Adrenal gland (tissue), 5 donors: ENCODE measurements around the gene BTN2A1.

ENCODE experiments used
- POLR2A ChIP-seq, 2 donors: fragments of 450-650 bp; IDR thresholded peaks; one replicate each; pipeline ENCODE4 v1.6.1; 2017; ENCODE audit warnings: antibody characterized with exemption in 2 of 2, mild to moderate bottlenecking in 2 of 2, moderate library complexity in 1 of 2
- TF ChIP-seq, protein P1 (sequence below), 6 experiments: fragments of 450-650 bp in 4 of 6; fragments of 200-600 bp in 2 of 6; sonication (generic) in 1 of 6; IDR thresholded peaks; 1 replicate in 5 of 6; 2 replicates in 1 of 6; pipeline versions ENCODE4 v1.5.1 to v1.8.0; 2016 to 2021; ENCODE audit warnings: antibody characterized with exemption in 6 of 6, mild to moderate bottlenecking in 2 of 6, moderate library complexity in 1 of 6
- donor health status: DM: no; HTN: no; CAD: no.

DNA sequence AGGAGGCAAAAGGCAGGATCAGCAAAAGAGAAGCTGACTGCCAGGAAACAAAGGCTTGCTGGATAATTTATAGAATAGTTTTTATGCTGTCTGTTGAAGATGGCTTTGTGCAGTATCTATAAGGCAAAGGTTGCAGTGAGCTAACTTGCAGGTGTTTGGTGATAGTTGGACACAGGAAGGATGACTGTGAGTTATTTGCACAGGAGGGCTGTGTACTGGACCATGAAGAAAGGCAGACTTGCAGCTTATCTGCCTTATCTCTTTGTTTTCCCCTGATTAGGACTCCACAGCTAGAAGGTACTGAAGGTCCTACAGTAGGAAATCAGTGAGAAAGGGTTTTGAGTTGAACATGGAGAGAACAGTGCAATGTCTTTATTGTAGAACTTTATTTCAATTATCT is 44.4 kb downstream of the BTN2A1 start:
- TF ChIP-seq, protein P1, sequence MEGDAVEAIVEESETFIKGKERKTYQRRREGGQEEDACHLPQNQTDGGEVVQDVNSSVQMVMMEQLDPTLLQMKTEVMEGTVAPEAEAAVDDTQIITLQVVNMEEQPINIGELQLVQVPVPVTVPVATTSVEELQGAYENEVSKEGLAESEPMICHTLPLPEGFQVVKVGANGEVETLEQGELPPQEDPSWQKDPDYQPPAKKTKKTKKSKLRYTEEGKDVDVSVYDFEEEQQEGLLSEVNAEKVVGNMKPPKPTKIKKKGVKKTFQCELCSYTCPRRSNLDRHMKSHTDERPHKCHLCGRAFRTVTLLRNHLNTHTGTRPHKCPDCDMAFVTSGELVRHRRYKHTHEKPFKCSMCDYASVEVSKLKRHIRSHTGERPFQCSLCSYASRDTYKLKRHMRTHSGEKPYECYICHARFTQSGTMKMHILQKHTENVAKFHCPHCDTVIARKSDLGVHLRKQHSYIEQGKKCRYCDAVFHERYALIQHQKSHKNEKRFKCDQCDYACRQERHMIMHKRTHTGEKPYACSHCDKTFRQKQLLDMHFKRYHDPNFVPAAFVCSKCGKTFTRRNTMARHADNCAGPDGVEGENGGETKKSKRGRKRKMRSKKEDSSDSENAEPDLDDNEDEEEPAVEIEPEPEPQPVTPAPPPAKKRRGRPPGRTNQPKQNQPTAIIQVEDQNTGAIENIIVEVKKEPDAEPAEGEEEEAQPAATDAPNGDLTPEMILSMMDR (IDR thresholded peaks at IDR 0.05), result no peak
- no peak for TF ChIP-seq POLR2A (IDR thresholded peaks at IDR 0.05)
